HL-60 (cell line): Measurements from ENCODE around the gene XRCC4.

ENCODE experiments used
- GABPA ChIP-seq: IDR thresholded peaks from 2 replicates; pipeline ENCODE4 v1.6.1; 2012; ENCODE audit warnings: low read depth
- POLR2AphosphoS5 ChIP-seq: IDR thresholded peaks from 2 replicates; pipeline ENCODE4 v1.6.1; 2012; ENCODE audit warnings: low read depth
- TF ChIP-seq, protein P1 (sequence below): IDR thresholded peaks from one replicate; pipeline ENCODE4 v1.5.1; 2011; ENCODE audit warnings: low read length, control low read depth, inconsistent platforms; ENCODE audit not compliant: insufficient read depth
- TF ChIP-seq, protein P2 (sequence below): IDR thresholded peaks from 2 replicates; pipeline ENCODE4 v1.6.1; 2012; ENCODE audit warnings: low read depth; ENCODE audit not compliant: insufficient replicate concordance

DNA sequence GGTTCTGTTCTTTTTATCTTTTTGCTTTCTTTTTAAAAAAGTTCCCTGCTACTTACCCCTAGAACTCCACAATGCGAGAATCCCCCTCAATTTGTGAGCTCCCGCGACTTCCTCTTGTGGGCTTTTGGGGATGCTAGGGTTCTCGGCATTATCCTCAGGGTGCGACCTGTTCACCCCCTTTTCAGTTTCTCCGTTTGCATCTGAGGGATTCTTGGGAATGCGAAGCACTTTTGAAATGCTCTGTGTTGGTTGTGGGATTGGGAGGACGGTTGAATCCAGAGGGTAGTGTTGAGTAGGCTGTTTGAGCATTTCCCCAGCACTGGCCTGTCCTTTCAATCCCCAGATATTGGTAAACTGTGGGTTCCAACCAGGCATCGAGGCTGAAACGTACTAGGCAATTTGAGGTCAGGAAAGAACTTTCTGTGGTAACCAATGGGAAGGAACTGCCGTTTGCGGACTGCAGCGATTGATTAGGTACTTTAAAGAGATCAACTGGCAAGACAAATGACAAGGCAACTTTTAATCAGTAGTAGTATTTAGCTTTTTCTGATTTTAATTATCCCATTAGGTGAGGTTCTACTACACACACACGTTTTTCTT, 415 bp downstream of the XRCC4 start:
- TF ChIP-seq, protein P1, sequence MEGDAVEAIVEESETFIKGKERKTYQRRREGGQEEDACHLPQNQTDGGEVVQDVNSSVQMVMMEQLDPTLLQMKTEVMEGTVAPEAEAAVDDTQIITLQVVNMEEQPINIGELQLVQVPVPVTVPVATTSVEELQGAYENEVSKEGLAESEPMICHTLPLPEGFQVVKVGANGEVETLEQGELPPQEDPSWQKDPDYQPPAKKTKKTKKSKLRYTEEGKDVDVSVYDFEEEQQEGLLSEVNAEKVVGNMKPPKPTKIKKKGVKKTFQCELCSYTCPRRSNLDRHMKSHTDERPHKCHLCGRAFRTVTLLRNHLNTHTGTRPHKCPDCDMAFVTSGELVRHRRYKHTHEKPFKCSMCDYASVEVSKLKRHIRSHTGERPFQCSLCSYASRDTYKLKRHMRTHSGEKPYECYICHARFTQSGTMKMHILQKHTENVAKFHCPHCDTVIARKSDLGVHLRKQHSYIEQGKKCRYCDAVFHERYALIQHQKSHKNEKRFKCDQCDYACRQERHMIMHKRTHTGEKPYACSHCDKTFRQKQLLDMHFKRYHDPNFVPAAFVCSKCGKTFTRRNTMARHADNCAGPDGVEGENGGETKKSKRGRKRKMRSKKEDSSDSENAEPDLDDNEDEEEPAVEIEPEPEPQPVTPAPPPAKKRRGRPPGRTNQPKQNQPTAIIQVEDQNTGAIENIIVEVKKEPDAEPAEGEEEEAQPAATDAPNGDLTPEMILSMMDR: no peak
- TF ChIP-seq POLR2AphosphoS5: no peak
- TF ChIP-seq, protein P2, sequence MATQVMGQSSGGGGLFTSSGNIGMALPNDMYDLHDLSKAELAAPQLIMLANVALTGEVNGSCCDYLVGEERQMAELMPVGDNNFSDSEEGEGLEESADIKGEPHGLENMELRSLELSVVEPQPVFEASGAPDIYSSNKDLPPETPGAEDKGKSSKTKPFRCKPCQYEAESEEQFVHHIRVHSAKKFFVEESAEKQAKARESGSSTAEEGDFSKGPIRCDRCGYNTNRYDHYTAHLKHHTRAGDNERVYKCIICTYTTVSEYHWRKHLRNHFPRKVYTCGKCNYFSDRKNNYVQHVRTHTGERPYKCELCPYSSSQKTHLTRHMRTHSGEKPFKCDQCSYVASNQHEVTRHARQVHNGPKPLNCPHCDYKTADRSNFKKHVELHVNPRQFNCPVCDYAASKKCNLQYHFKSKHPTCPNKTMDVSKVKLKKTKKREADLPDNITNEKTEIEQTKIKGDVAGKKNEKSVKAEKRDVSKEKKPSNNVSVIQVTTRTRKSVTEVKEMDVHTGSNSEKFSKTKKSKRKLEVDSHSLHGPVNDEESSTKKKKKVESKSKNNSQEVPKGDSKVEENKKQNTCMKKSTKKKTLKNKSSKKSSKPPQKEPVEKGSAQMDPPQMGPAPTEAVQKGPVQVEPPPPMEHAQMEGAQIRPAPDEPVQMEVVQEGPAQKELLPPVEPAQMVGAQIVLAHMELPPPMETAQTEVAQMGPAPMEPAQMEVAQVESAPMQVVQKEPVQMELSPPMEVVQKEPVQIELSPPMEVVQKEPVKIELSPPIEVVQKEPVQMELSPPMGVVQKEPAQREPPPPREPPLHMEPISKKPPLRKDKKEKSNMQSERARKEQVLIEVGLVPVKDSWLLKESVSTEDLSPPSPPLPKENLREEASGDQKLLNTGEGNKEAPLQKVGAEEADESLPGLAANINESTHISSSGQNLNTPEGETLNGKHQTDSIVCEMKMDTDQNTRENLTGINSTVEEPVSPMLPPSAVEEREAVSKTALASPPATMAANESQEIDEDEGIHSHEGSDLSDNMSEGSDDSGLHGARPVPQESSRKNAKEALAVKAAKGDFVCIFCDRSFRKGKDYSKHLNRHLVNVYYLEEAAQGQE: no peak
- TF ChIP-seq GABPA: no peak
